ENCODE results near the gene NIPBL. TPM values are rescaled to one million over a fixed set of nuclear protein-coding genes. Genes with fewer than 3 reads are reported as not detected.
"Not testable (repeated sequence)": the region's sequence is repeated elsewhere in the genome, so short reads cannot be mapped to it uniquely, and the experiment has no call there.

NIPBL gene
- polyA plus RNA-seq, 4 donors, result 10.8 to 37.5 (median 14.6) TPM

DNA sequence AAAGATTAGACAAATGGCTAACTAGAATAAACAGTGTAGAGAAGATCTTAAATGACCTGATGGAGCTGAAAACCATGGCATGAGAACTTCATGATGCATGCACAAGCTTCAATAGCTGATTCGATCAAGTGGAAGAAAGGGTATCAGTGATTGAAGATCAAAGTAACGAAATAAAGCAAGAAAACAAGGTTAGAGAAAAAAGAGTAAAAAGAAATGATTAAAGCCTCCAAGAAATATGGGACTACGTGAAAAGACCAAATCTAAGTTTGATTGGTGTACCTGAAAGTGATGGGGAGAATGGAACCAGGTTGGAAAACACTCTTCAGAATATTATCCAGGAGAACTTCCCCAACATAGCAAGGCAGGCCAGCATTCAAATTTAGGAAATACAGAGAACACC lies 28.0 kb upstream of the NIPBL start:
- H3K9me3 ChIP-seq (ENCODE audit: control insufficient read depth in 2 of 2, insufficient read depth in 1 of 2, low read depth in 1 of 2, low read length in 1 of 2); H3K27ac ChIP-seq (ENCODE audit: low read depth in 1 of 3, low read length in 2 of 3); FAIRE-seq; H3K4me1 ChIP-seq (ENCODE audit: control insufficient read depth in 3 of 3, insufficient read depth in 2 of 3, low read depth in 1 of 3, low read length in 2 of 3); DNase-seq; H3K27me3 ChIP-seq (ENCODE audit: control insufficient read depth in 3 of 3, insufficient read depth in 3 of 3, low read length in 3 of 3); H3K4me3 ChIP-seq (ENCODE audit: low read depth in 1 of 3, low read length in 3 of 3); H3K36me3 ChIP-seq (ENCODE audit: control insufficient read depth in 3 of 3, insufficient read depth in 2 of 3, low read depth in 1 of 3, low read length in 3 of 3): not testable (repeated sequence)
- 90 to 93% (median 92%) methylated on average over 3 of the region's 3 CpGs for WGBS, 3 donors

DNA sequence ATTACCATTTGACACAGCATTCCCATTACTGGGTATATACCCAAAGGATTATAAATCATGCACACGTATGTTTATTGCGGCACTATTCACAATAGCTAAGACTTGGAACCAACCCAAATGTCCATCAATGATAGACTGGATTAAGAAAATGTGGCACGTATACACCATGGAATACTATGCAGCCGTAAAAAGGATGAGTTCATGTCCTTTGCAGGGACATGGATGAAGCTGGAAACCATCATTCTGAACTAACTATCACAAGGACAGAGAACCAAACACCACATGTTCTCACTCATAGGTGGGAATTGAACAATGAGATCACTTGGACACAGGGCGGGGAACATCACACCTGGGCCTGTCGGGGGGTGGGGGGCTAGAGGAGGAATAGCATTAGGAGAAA lies 23.7 kb upstream of the NIPBL start:
- WGBS, 3 donors, result 93 to 96% (median 95%) methylated on average over 6 of the region's 6 CpGs
- not testable (repeated sequence) for H3K4me1 ChIP-seq (ENCODE audit: control insufficient read depth in 3 of 3, insufficient read depth in 2 of 3, low read depth in 1 of 3, low read length in 2 of 3); H3K4me3 ChIP-seq (ENCODE audit: low read depth in 1 of 3, low read length in 3 of 3); H3K27me3 ChIP-seq (ENCODE audit: control insufficient read depth in 3 of 3, insufficient read depth in 3 of 3, low read length in 3 of 3); H3K9me3 ChIP-seq (ENCODE audit: control insufficient read depth in 2 of 2, insufficient read depth in 1 of 2, low read depth in 1 of 2, low read length in 1 of 2); FAIRE-seq; DNase-seq; H3K27ac ChIP-seq (ENCODE audit: low read depth in 1 of 3, low read length in 2 of 3); H3K36me3 ChIP-seq (ENCODE audit: control insufficient read depth in 3 of 3, insufficient read depth in 2 of 3, low read depth in 1 of 3, low read length in 3 of 3)

DNA sequence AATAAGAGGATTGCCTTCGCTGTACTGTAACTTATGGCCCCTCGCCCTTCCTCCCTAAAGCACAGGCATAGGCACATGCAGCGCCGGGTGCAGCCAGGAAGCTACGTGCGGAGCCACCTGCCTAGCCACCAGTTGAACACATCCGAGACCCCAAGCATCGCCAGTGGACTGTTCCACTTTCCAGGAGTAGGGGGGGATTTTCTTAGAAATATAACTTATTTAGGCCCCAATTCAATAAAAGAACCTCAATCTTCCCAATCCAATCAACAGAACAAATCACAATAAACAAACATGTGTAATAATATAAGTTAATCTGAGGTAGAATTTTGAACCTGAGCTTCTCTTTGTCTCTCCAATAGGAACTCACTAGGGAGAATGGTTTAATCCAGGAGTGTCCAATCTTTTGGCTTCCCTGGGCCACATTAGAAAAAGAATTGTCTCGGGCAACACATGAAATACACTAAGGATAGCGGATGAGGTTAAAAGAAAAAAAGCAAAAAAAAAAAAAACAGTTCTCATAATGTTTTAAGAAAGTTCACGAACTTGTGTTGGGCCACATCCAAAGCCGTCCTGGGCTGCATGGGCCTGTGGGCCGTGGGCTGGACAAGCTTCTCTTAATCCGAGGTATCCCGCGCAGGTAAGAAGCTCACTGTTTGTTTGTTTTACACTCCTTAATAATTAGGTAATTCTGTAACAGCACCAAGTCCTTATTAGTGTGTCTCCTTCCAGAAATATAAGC lies 22.0 kb upstream of the NIPBL start:
- H3K4me3 ChIP-seq (ENCODE audit: low read depth in 1 of 3, low read length in 3 of 3), result no peak overlapping the region
- no peaks in the 10 kb centered on the region for H3K36me3 ChIP-seq (ENCODE audit: control insufficient read depth in 3 of 3, insufficient read depth in 2 of 3, low read depth in 1 of 3, low read length in 3 of 3)
- FAIRE-seq, result no peak
- no peaks in the 10 kb centered on the region for H3K4me1 ChIP-seq (ENCODE audit: control insufficient read depth in 3 of 3, insufficient read depth in 2 of 3, low read depth in 1 of 3, low read length in 2 of 3)
- no peak overlapping the region for H3K27ac ChIP-seq (ENCODE audit: low read depth in 1 of 3, low read length in 2 of 3)
- H3K9me3 ChIP-seq (ENCODE audit: control insufficient read depth in 2 of 2, insufficient read depth in 1 of 2, low read depth in 1 of 2, low read length in 1 of 2), result peaks cover 0 to 2% of the 10 kb centered on the region in 2 donors
- DNase-seq, result no peak
- WGBS, 3 donors, result 82 to 91% (median 88%) methylated on average over 16 of the region's 16 CpGs
- H3K27me3 ChIP-seq (ENCODE audit: control insufficient read depth in 3 of 3, insufficient read depth in 3 of 3, low read length in 3 of 3), result no peaks in the 10 kb centered on the region

DNA sequence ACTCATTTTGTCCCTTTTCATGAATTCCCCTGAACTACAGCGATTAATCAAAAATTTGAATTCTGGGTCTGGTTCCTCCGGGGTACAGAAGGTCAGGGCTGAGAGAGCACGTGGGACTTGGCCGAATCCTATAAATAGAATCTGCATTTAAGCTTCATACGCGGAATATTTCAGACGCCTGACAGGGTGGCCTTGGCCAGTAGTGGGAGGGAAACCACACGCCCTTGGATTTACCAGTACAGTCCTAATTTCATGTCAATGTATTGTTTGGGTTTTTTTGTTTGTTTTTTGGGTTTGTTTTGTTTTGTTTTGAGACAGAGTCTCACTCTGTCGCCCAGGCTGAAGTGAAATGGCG lies 21.5 kb upstream of the NIPBL start:
- no peak for DNase-seq
- no peaks in the 10 kb centered on the region for H3K27me3 ChIP-seq (ENCODE audit: control insufficient read depth in 3 of 3, insufficient read depth in 3 of 3, low read length in 3 of 3)
- WGBS, 3 donors, result 86 to 93% (median 90%) methylated on average over 10 of the region's 10 CpGs
- H3K27ac ChIP-seq (ENCODE audit: low read depth in 1 of 3, low read length in 2 of 3), result no peak overlapping the region
- no peaks in the 10 kb centered on the region for H3K4me1 ChIP-seq (ENCODE audit: control insufficient read depth in 3 of 3, insufficient read depth in 2 of 3, low read depth in 1 of 3, low read length in 2 of 3)
- H3K36me3 ChIP-seq (ENCODE audit: control insufficient read depth in 3 of 3, insufficient read depth in 2 of 3, low read depth in 1 of 3, low read length in 3 of 3), result no peaks in the 10 kb centered on the region
- no peak overlapping the region for H3K4me3 ChIP-seq (ENCODE audit: low read depth in 1 of 3, low read length in 3 of 3)
- FAIRE-seq, result no peak
- peaks cover 0 to 2% of the 10 kb centered on the region in 2 donors for H3K9me3 ChIP-seq (ENCODE audit: control insufficient read depth in 2 of 2, insufficient read depth in 1 of 2, low read depth in 1 of 2, low read length in 1 of 2)

DNA sequence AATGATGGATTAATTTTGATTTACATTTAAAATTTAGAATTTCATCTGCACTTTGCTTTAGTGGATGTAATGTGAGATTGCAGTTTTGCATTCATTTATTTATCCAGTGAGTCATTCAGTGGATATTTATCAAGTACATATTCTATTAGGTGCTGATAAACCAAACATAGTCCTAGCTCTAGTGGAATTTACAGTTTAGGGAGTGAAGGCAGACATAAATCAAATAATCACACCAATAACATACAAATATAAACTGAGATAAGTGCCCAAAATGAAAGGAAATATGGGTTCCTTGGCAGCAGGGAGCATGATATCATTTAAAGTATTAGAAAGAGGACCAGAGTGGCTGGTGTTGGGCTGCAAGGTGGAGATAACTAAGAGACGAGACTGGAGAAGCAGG lies 14.7 kb upstream of the NIPBL start:
- no peaks in the 10 kb centered on the region for H3K36me3 ChIP-seq (ENCODE audit: control insufficient read depth in 3 of 3, insufficient read depth in 2 of 3, low read depth in 1 of 3, low read length in 3 of 3)
- no peaks in the 10 kb centered on the region for H3K9me3 ChIP-seq (ENCODE audit: control insufficient read depth in 2 of 2, insufficient read depth in 1 of 2, low read depth in 1 of 2, low read length in 1 of 2)
- no peaks in the 10 kb centered on the region for H3K27me3 ChIP-seq (ENCODE audit: control insufficient read depth in 3 of 3, insufficient read depth in 3 of 3, low read length in 3 of 3)
- 89 to 93% (median 92%) methylated on average over 1 of the region's 1 CpG for WGBS, 3 donors
- FAIRE-seq (no peak), DNase-seq (no peak)
- no peak overlapping the region for H3K4me3 ChIP-seq (ENCODE audit: low read depth in 1 of 3, low read length in 3 of 3)
- no peak overlapping the region for H3K27ac ChIP-seq (ENCODE audit: low read depth in 1 of 3, low read length in 2 of 3)
- no peaks in the 10 kb centered on the region for H3K4me1 ChIP-seq (ENCODE audit: control insufficient read depth in 3 of 3, insufficient read depth in 2 of 3, low read depth in 1 of 3, low read length in 2 of 3)

DNA sequence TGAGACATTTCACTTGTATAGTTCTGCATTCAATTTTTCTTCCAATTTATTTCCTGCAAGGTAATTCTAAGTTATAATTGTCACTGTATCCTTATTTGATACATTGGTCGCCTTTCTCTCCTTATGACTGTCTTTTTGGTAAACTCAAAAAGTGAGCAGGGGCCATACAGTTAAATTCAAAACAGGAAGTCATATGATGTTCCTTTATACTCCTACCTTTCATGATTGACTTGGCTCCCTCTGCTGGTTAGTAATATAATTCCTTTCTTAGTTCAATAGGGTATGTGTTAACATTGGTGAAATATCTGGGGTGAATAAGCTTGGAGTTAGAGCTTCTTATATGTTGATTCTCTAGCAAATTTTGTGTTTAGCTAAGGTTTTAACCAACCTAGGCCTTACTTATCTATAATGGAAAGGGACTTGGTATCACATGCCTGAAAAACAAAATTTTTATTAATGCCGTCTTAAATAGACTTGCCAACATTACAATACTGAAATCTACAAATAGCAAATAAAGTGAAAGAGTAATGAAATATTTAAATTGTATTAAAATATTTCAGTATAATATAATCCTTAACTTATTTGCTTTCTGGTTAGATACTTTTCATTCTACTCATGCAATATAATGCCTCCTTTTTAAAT lies 6.0 kb upstream of the NIPBL start:
- H3K36me3 ChIP-seq (ENCODE audit: control insufficient read depth in 3 of 3, insufficient read depth in 2 of 3, low read depth in 1 of 3, low read length in 3 of 3), result no peaks in the 10 kb centered on the region
- peak; percentile 49 for FAIRE-seq
- WGBS, 3 donors, result 50 to 58% (median 51%) methylated on average over 2 of the region's 2 CpGs

DNA sequence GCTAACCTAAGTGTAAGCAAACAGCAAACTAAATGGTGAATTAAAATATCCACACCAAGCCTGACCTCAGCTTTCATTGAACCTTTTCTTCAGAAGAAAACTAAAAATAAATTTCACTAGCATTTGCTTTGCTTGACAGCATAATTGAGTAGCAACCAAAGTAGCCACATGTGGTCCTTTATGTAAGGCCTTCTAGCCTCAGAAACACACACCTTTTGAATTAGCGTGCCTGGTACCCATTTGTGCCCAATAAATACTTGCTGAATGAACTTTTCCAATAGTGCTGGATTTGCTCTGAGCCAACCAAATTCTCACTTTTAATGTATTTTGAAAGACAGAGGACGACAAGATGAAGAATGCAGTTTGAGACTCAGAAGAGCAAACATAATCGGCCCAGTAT lies 2.1 kb upstream of the NIPBL start:
- Histone ChIP-seq H3K27me3 (ENCODE audit: control insufficient read depth in 3 of 3, insufficient read depth in 3 of 3, low read length in 3 of 3) (no peaks in the 10 kb centered on the region), H3K9me3 (ENCODE audit: control insufficient read depth in 2 of 2, insufficient read depth in 1 of 2, low read depth in 1 of 2, low read length in 1 of 2) (no peaks in the 10 kb centered on the region), H3K36me3 (ENCODE audit: control insufficient read depth in 3 of 3, insufficient read depth in 2 of 3, low read depth in 1 of 3, low read length in 3 of 3) (no peaks in the 10 kb centered on the region), H3K4me1 (ENCODE audit: control insufficient read depth in 3 of 3, insufficient read depth in 2 of 3, low read depth in 1 of 3, low read length in 2 of 3) (peaks cover 0 to 6% (median 4%) of the 10 kb centered on the region in 3 donors), H3K4me3 (ENCODE audit: low read depth in 1 of 3, low read length in 3 of 3) (peak overlapping the region in 2 of 3 donors; percentile 73 to 91), H3K27ac (ENCODE audit: low read depth in 1 of 3, low read length in 2 of 3) (peak overlapping the region in 1 of 3 donors; percentile 98)
- peak in 1 of 2 donors; percentile 21 for DNase-seq
- FAIRE-seq, result no peak
- 25 to 34% (median 29%) methylated on average over 3 of the region's 3 CpGs for WGBS, 3 donors

More for the DNA sequence above, 6.0 kb upstream of the NIPBL start:
- DNase-seq, result peak; percentile 79 to 81
- Histone ChIP-seq H3K4me1 (ENCODE audit: control insufficient read depth in 3 of 3, insufficient read depth in 2 of 3, low read depth in 1 of 3, low read length in 2 of 3) (peaks cover 0 to 6% (median 4%) of the 10 kb centered on the region in 3 donors), H3K9me3 (ENCODE audit: control insufficient read depth in 2 of 2, insufficient read depth in 1 of 2, low read depth in 1 of 2, low read length in 1 of 2) (no peaks in the 10 kb centered on the region), H3K4me3 (ENCODE audit: low read depth in 1 of 3, low read length in 3 of 3) (no peak overlapping the region), H3K27ac (ENCODE audit: low read depth in 1 of 3, low read length in 2 of 3) (no peak overlapping the region), H3K27me3 (ENCODE audit: control insufficient read depth in 3 of 3, insufficient read depth in 3 of 3, low read length in 3 of 3) (no peaks in the 10 kb centered on the region)

DNA sequence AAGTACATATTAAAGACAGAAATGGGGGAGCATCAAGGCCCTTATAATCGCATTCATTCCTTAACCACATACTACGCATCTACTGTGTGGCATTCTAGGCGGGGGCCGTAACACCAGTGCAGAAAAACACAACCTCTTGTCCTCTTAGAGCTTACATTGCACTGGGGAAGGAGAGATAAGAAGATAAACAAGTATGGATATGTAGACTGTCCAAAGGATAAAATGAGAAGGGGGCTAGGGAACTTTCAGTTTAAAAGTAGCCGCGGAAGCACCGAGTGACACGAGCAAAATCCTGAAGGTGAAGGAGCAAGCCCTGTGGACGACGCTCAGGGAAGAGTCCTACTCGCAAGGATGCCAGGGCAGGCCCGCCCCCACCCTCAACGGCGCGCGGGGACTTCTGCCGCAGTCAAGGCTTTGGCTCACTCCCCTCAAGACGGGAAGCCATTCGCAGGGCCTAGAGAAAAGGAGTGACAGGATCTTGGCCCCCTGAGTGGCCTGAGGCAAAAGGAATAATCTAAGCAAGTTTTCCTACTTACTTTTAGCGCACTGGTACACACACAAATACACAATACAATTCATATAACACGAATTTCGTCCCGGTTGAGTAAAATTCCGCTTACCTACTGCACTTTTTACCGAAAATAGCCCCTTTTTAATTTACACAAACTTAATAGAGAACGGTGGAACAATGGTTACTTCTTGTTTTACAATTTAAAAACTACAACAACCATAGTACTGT lies 1.3 kb upstream of the NIPBL start:
- Histone ChIP-seq H3K27ac (ENCODE audit: low read depth in 1 of 3, low read length in 2 of 3) (peak overlapping the region; percentile 94 to 98 (median 97)), H3K9me3 (ENCODE audit: control insufficient read depth in 2 of 2, insufficient read depth in 1 of 2, low read depth in 1 of 2, low read length in 1 of 2) (no peaks in the 10 kb centered on the region), H3K4me3 (ENCODE audit: low read depth in 1 of 3, low read length in 3 of 3) (peak overlapping the region; percentile 73 to 98 (median 91)), H3K27me3 (ENCODE audit: control insufficient read depth in 3 of 3, insufficient read depth in 3 of 3, low read length in 3 of 3) (no peaks in the 10 kb centered on the region), H3K4me1 (ENCODE audit: control insufficient read depth in 3 of 3, insufficient read depth in 2 of 3, low read depth in 1 of 3, low read length in 2 of 3) (peaks cover 0 to 6% (median 4%) of the 10 kb centered on the region in 3 donors), H3K36me3 (ENCODE audit: control insufficient read depth in 3 of 3, insufficient read depth in 2 of 3, low read depth in 1 of 3, low read length in 3 of 3) (no peaks in the 10 kb centered on the region)
- no peak for FAIRE-seq
- peak; percentile 39 to 71 for DNase-seq
- WGBS, 3 donors, result 0 to 1% (median 1%) methylated on average over 26 of the region's 26 CpGs
